ENCODE data around the gene TCEAL9.
A peak's percentile ranks its signal among the peaks of the same experiment; 100 is the strongest.

GRCh38 chrX:103398421-103398864, 42.1 kb downstream of the TCEAL9 start:
- TF ChIP-seq CTCF (IDR thresholded peaks at IDR 0.05; ENCODE audit: extremely low read depth in 1 of 2, insufficient read depth in 1 of 2, low read depth in 1 of 2, low read length in 2 of 2) (no peak), MYC (IDR thresholded peaks at IDR 0.05; ENCODE audit: low read depth, low read length) (no peak), POLR2AphosphoS5 (IDR thresholded peaks at IDR 0.05; ENCODE audit: insufficient read depth, low read depth, low read length) (peak; percentile 19)

Measured in endothelial cell of umbilical vein (primary cell).